GM19193 (cell line): ENCODE data around the gene CHRNA4.

Experiments used
- POLR2A ChIP-seq: IDR thresholded peaks from 4 replicates; pipeline ENCODE4 v1.6.1; 2011; ENCODE audit not compliant: insufficient read depth, insufficient read length; ENCODE audit errors: extremely low read depth

CHRNA4 gene

GRCh38 chr20:63363013-63363957, 2.1 kb upstream of the CHRNA4 start:
- no peak for TF ChIP-seq POLR2A

GRCh38 chr20:63362436-63363009, 1.4 kb upstream of the CHRNA4 start:
- no peak for TF ChIP-seq POLR2A

GRCh38 chr20:63361519-63362435, 628 bp upstream of the CHRNA4 start:
- TF ChIP-seq POLR2A: no peak

- TF ChIP-seq POLR2A: no peak
Measured at GRCh38 chr20:63359937-63360849, 956 bp downstream of the CHRNA4 start.

- no peak for TF ChIP-seq POLR2A
Measured at GRCh38 chr20:63359164-63359934, 1.8 kb downstream of the CHRNA4 start.

- no peak for TF ChIP-seq POLR2A
Measured at GRCh38 chr20:63357921-63358905, 2.9 kb downstream of the CHRNA4 start.

- no peak for TF ChIP-seq POLR2A
Measured at GRCh38 chr20:63356931-63357879, 3.9 kb downstream of the CHRNA4 start.

GRCh38 chr20:63356511-63356910, 4.6 kb downstream of the CHRNA4 start:
- TF ChIP-seq POLR2A: no peak

GRCh38 chr20:63355781-63356295, 5.3 kb downstream of the CHRNA4 start:
- no peak for TF ChIP-seq POLR2A

GRCh38 chr20:63354636-63355350, 6.4 kb downstream of the CHRNA4 start:
- TF ChIP-seq POLR2A: no peak
